Measurements from ENCODE around the gene RPS6KA5.
"Not testable (repeated sequence)": the region's sequence is repeated elsewhere in the genome, so short reads cannot be mapped to it uniquely, and the experiment has no call there.

RPS6KA5 gene

DNA sequence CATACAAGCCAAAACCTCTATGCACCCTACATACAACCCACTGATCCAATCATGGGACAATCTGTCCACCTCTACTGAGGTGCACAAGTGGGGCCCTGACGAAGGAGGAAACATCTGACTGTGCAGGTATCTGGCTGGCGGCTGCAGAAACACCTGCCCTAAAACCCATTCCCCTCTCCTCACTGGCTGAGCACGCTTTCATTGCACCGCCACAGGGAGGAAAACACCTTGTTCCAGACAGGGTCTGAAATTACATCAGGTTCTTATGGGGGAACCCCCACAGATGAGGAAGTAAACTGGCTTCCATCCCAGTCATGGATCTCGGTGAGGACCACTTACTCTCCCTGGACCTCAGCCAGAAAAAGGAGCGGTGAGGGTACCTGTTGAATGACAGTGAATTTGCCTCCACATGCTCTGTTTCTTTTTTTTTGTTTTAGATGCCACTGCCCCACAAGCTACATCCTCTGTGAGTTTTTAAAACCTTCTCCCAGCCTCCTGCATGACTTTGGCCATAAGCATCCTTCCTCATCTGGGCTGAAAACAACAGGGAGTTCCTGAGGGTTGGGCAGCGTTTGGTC, 29.6 kb upstream of the RPS6KA5 start:
- H3K79me2 ChIP-seq (ENCODE audit: low read length): no peaks in the 10 kb centered on the region
- H2AFZ ChIP-seq (ENCODE audit: low read length): no peak overlapping the region
- H3K4me3 ChIP-seq (ENCODE audit: low read length): no peak overlapping the region
- H3K4me2 ChIP-seq (ENCODE audit: low read depth, low read length): no peak overlapping the region
- no peaks in the 10 kb centered on the region for H3K9me3 ChIP-seq (replicated peaks; ENCODE audit: insufficient read depth, low read length)
- no peak for DNase-seq
- no peaks in the 10 kb centered on the region for H4K20me1 ChIP-seq (ENCODE audit: insufficient read depth, low read length)
- no peaks in the 10 kb centered on the region for H3K4me1 ChIP-seq (ENCODE audit: low read length)
- H3K9me2 ChIP-seq (replicated peaks; ENCODE audit: insufficient read depth, low read length): no peaks in the 10 kb centered on the region
- no peak overlapping the region for H3K27ac ChIP-seq (ENCODE audit: low read length)
- H3K9ac ChIP-seq (ENCODE audit: low read length): no peak overlapping the region
- TF ChIP-seq, protein P1, sequence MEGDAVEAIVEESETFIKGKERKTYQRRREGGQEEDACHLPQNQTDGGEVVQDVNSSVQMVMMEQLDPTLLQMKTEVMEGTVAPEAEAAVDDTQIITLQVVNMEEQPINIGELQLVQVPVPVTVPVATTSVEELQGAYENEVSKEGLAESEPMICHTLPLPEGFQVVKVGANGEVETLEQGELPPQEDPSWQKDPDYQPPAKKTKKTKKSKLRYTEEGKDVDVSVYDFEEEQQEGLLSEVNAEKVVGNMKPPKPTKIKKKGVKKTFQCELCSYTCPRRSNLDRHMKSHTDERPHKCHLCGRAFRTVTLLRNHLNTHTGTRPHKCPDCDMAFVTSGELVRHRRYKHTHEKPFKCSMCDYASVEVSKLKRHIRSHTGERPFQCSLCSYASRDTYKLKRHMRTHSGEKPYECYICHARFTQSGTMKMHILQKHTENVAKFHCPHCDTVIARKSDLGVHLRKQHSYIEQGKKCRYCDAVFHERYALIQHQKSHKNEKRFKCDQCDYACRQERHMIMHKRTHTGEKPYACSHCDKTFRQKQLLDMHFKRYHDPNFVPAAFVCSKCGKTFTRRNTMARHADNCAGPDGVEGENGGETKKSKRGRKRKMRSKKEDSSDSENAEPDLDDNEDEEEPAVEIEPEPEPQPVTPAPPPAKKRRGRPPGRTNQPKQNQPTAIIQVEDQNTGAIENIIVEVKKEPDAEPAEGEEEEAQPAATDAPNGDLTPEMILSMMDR (IDR thresholded peaks at IDR 0.05; ENCODE audit: low read length): no peak
- TF ChIP-seq EZH2phosphoT487 (IDR thresholded peaks at IDR 0.05; ENCODE audit: low read length) (no peak), EZH2 (optimal IDR thresholded peaks at IDR 0.05; ENCODE audit: low read depth, low read length) (no peak)
- no peaks in the 10 kb centered on the region for H3K27me3 ChIP-seq (replicated peaks; ENCODE audit: insufficient read depth, low read length)
- no peaks in the 10 kb centered on the region for H3F3A ChIP-seq (ENCODE audit: insufficient read depth, low read length)
- no peaks in the 10 kb centered on the region for H3K36me3 ChIP-seq (replicated peaks; ENCODE audit: insufficient read depth, low read length)

DNA sequence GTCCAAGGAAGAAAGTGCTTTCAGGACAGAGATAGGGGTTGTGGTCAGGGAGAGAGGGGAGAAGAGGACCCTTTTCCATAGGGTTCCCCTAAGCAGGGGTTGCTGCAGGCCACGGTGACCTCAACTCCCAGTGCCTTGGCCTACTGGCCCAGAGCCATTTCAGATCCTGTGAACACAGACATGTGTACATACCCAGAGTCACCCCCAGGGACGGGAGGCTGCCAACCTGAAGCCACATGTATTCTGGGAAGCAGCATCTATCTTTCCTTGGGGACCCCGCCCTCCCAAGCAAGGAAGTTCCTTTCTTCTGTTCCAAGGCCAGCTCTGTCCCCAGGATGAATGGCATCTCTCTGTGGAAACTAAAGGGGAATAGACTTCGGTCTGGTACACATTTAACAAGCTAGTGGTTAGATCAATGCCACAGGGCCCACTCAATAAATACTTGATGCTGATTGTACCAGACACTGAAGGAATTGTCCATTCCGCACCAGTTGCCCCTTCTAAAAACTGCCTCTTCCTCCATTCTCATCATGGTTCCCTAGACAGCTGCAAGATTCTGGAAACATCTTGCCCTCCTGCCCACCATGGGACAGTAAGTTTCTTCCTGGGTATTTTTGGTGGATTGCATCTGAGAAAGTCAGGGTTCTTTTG, 28.3 kb upstream of the RPS6KA5 start:
- no peaks in the 10 kb centered on the region for H3F3A ChIP-seq (ENCODE audit: insufficient read depth, low read length)
- H3K9me3 ChIP-seq (replicated peaks; ENCODE audit: insufficient read depth, low read length): no peaks in the 10 kb centered on the region
- H3K27ac ChIP-seq (ENCODE audit: low read length): no peak overlapping the region
- no peak overlapping the region for H3K9ac ChIP-seq (ENCODE audit: low read length)
- no peaks in the 10 kb centered on the region for H3K4me1 ChIP-seq (ENCODE audit: low read length)
- no peak for DNase-seq
- H3K4me2 ChIP-seq (ENCODE audit: low read depth, low read length): no peak overlapping the region
- TF ChIP-seq EZH2 (optimal IDR thresholded peaks at IDR 0.05; ENCODE audit: low read depth, low read length) (no peak), EZH2phosphoT487 (IDR thresholded peaks at IDR 0.05; ENCODE audit: low read length) (no peak)
- TF ChIP-seq, protein P1 (IDR thresholded peaks at IDR 0.05; ENCODE audit: low read length): no peak
- H4K20me1 ChIP-seq (ENCODE audit: insufficient read depth, low read length): no peaks in the 10 kb centered on the region
- H3K79me2 ChIP-seq (ENCODE audit: low read length): no peaks in the 10 kb centered on the region
- H3K36me3 ChIP-seq (replicated peaks; ENCODE audit: insufficient read depth, low read length): no peaks in the 10 kb centered on the region
- H2AFZ ChIP-seq (ENCODE audit: low read length): no peak overlapping the region
- H3K27me3 ChIP-seq (replicated peaks; ENCODE audit: insufficient read depth, low read length): no peaks in the 10 kb centered on the region
- no peak overlapping the region for H3K4me3 ChIP-seq (ENCODE audit: low read length)
- no peaks in the 10 kb centered on the region for H3K9me2 ChIP-seq (replicated peaks; ENCODE audit: insufficient read depth, low read length)

DNA sequence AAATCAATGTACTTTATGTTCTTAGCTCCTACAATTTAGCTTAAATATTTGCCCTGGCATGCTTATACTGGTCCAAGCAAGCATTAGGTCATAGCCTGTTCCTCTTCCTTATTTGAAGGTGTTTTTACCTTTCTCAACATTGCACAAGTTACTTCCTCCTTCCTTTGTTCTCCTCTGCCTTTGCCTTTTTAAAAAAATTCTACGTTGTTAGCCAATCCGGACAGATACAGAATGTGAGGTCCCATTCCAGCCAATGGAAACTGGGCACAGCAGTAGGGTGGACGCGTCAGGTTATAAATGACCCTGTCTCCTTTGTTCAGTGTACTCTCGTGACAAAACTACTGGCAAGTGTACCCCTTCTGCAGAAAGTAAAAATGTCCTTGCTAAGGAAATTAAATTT, 27.0 kb upstream of the RPS6KA5 start:
- not testable (repeated sequence) for H2AFZ ChIP-seq (ENCODE audit: low read length); H3K9me3 ChIP-seq (replicated peaks; ENCODE audit: insufficient read depth, low read length); H3K79me2 ChIP-seq (ENCODE audit: low read length); H4K20me1 ChIP-seq (ENCODE audit: insufficient read depth, low read length); H3K4me3 ChIP-seq (ENCODE audit: low read length); H3K4me1 ChIP-seq (ENCODE audit: low read length); H3K9ac ChIP-seq (ENCODE audit: low read length); H3K9me2 ChIP-seq (replicated peaks; ENCODE audit: insufficient read depth, low read length); H3K27ac ChIP-seq (ENCODE audit: low read length); H3K36me3 ChIP-seq (replicated peaks; ENCODE audit: insufficient read depth, low read length); H3K4me2 ChIP-seq (ENCODE audit: low read depth, low read length); DNase-seq; H3K27me3 ChIP-seq (replicated peaks; ENCODE audit: insufficient read depth, low read length); H3F3A ChIP-seq (ENCODE audit: insufficient read depth, low read length)

DNA sequence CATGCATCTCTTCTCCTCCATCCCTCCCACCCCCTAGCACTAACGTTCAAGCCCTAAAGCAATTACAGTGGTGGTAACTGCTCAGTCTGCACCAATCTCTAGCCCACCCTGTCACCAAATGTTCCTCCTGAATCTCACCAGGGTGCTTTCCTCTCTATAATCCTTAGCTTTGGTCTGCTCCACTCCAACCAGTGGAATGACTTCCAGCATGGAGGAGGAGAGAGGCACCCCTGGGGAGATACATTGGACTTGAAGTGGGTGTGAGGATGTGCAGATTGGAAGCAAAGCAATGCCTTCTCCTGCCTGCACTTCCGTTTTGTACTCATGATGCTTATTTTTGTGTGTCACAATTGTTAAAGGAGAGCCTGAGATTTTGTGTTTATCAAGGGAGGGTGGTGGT, 24.1 kb upstream of the RPS6KA5 start:
- TF ChIP-seq EZH2 (optimal IDR thresholded peaks at IDR 0.05; ENCODE audit: low read depth, low read length) (no peak), EZH2phosphoT487 (IDR thresholded peaks at IDR 0.05; ENCODE audit: low read length) (no peak)
- TF ChIP-seq, protein P1 (IDR thresholded peaks at IDR 0.05; ENCODE audit: low read length): no peak
- Histone ChIP-seq H3K4me2 (ENCODE audit: low read depth, low read length) (no peak overlapping the region), H3K27ac (ENCODE audit: low read length) (no peak overlapping the region), H3K9me2 (replicated peaks; ENCODE audit: insufficient read depth, low read length) (no peaks in the 10 kb centered on the region), H2AFZ (ENCODE audit: low read length) (no peak overlapping the region), H3K27me3 (replicated peaks; ENCODE audit: insufficient read depth, low read length) (no peaks in the 10 kb centered on the region), H3K9me3 (replicated peaks; ENCODE audit: insufficient read depth, low read length) (no peaks in the 10 kb centered on the region), H4K20me1 (ENCODE audit: insufficient read depth, low read length) (no peaks in the 10 kb centered on the region), H3K36me3 (replicated peaks; ENCODE audit: insufficient read depth, low read length) (no peaks in the 10 kb centered on the region), H3K79me2 (ENCODE audit: low read length) (no peaks in the 10 kb centered on the region), H3K4me1 (ENCODE audit: low read length) (no peaks in the 10 kb centered on the region), H3K4me3 (ENCODE audit: low read length) (no peak overlapping the region), H3K9ac (ENCODE audit: low read length) (no peak overlapping the region), H3F3A (ENCODE audit: insufficient read depth, low read length) (no peaks in the 10 kb centered on the region)
- no peak for DNase-seq
